ENCODE results near the gene AKAP12. TPM values are rescaled to one million over a fixed set of nuclear protein-coding genes. Genes with fewer than 3 reads are reported as not detected.

The AKAP12 gene
- total and polyA plus RNA-seq, 2 experiments from 2014 or later = 66.5 to 84.9 TPM

DNA sequence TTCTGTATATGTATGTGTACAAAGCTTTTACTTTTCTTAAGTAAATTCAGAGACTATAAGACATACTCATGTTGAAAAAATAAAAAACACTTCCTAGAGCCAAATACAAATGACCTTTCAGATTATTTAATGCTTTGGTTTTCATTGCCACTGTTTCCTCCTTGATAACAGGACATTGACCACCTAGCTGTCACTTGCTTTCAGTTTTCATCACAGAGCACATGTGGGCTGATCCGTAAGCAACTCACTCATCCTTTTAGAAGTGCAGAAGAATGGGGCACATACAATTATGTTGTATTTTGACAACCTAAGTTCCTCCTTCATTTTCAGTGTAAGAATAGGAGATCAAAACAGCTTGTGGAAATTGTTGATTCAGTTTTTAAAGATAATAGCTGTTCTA, 145.4 kb downstream of the AKAP12 start:
- TF ChIP-seq, protein P1, sequence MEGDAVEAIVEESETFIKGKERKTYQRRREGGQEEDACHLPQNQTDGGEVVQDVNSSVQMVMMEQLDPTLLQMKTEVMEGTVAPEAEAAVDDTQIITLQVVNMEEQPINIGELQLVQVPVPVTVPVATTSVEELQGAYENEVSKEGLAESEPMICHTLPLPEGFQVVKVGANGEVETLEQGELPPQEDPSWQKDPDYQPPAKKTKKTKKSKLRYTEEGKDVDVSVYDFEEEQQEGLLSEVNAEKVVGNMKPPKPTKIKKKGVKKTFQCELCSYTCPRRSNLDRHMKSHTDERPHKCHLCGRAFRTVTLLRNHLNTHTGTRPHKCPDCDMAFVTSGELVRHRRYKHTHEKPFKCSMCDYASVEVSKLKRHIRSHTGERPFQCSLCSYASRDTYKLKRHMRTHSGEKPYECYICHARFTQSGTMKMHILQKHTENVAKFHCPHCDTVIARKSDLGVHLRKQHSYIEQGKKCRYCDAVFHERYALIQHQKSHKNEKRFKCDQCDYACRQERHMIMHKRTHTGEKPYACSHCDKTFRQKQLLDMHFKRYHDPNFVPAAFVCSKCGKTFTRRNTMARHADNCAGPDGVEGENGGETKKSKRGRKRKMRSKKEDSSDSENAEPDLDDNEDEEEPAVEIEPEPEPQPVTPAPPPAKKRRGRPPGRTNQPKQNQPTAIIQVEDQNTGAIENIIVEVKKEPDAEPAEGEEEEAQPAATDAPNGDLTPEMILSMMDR (IDR thresholded peaks at IDR 0.05; ENCODE audit: low read depth, low read length) = no peak
- H3K9me3 ChIP-seq (ENCODE audit: low read depth) = no peaks in the 10 kb centered on the region
- no peak for DNase-seq (ENCODE audit: low read depth in 1 of 2, low spot score in 1 of 2)
- no peaks in the 10 kb centered on the region for H3K36me3 ChIP-seq
- no peak overlapping the region for H3K4me3 ChIP-seq
- peaks cover 8% of the 10 kb centered on the region for H3K4me1 ChIP-seq (ENCODE audit: low read depth)
- no peak overlapping the region for H3K27ac ChIP-seq
- no peaks in the 10 kb centered on the region for H3K27me3 ChIP-seq

DNA sequence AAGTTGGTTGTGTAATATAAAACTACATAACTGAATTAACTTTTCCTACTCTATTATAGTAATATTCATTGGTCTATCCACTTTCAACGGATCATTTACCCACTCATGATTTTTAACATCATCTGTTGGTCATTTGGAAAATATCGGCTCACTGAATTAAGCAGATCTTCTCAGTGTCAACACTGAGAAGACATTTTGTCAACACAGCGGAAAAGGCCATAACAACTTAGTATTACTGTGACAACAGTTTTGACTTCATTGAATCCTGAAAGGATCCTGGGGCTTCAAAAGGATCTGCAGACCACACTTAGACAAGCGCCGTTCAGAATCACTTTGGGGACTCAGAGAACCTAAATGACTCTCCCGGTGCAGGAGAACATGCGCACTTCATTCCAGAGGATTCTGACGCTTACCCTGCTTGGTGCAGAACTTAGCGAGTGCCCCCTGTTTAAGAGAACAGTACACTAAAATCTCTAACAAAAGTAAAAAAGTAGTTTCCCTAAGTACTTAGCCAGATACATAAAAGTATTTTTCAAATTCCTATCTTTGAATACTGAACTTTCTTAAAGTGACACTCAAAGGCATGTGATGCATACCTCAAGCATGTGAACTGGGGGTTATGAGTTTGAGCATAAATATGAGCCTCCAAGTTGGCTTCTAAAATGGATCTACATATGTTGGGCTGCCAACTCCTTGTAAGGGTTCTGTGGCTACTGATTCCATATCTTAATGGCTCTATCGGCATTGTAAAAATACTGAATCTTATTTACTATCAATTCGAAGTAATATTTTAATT, 147.6 kb downstream of the AKAP12 start:
- no peaks in the 10 kb centered on the region for H3K36me3 ChIP-seq
- H3K9me3 ChIP-seq (ENCODE audit: low read depth) = no peaks in the 10 kb centered on the region
- peak in 1 of 2 donors; percentile 43 for DNase-seq (ENCODE audit: low read depth in 1 of 2, low spot score in 1 of 2)
- H3K4me3 ChIP-seq = no peak overlapping the region
- TF ChIP-seq, protein P1 (IDR thresholded peaks at IDR 0.05; ENCODE audit: low read depth, low read length) = no peak
- peaks cover 8% of the 10 kb centered on the region for H3K4me1 ChIP-seq (ENCODE audit: low read depth)
- no peak overlapping the region for H3K27ac ChIP-seq
- H3K27me3 ChIP-seq = no peaks in the 10 kb centered on the region

DNA sequence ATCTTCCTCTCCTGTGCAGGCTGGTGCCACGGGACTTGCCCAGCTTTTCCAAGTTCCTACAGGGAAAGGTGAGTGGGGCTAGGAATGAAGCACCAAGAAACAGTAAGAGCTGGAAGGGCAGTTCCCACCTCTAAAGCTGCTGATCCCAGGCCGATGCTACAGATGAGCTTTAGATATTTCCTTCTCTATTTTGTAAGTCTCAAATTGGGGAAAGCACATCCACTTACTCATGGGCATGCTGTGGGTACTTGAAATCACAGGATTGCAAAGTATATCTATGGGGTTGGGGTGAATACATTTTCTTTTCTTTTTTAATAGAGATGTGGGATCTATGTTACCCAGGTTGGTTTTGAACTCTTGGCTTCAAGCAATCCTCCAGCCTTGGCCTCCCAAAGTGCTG, 148.5 kb downstream of the AKAP12 start:
- Histone ChIP-seq H3K27me3 (no peaks in the 10 kb centered on the region), H3K4me1 (ENCODE audit: low read depth) (peaks cover 17% of the 10 kb centered on the region), H3K36me3 (no peaks in the 10 kb centered on the region), H3K9me3 (ENCODE audit: low read depth) (no peaks in the 10 kb centered on the region), H3K4me3 (no peak overlapping the region), H3K27ac (peak overlapping the region; percentile 26)
- no peak for DNase-seq (ENCODE audit: low read depth in 1 of 2, low spot score in 1 of 2)
- TF ChIP-seq, protein P1 (IDR thresholded peaks at IDR 0.05; ENCODE audit: low read depth, low read length) = no peak

DNA sequence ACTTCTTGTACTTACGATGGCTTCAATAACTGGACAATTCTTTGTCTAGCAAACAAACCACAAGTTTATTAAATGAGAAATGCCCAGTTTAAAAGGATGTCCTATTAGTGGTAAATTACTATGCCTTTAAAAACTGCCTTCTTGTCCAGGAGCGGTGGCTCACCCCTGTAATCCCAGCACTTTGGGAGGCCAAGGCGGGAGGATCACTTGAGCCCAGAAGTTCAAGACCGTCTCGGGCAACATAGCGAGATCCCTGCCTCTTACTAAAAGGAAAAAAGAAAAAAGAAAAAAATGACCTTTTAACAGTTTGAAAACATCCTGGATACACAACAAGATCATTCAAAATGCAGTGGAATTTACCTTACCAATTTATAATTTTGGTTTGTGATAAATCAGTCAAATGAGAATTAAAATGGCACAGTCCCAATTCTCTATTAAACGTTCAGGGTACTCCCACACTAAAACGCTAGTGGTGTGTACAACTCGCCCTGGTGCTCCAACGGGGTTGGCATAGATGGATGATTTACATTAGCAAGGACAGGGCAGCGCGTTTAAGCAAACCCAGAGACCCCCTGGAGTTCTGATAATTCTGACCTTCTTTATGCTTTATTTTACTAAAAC, 149.3 kb downstream of the AKAP12 start:
- H3K4me1 ChIP-seq (ENCODE audit: low read depth) = peaks cover 21% of the 10 kb centered on the region
- no peaks in the 10 kb centered on the region for H3K9me3 ChIP-seq (ENCODE audit: low read depth)
- H3K27ac ChIP-seq = peak overlapping the region; percentile 98
- no peaks in the 10 kb centered on the region for H3K36me3 ChIP-seq
- H3K4me3 ChIP-seq = peak overlapping the region; percentile 91
- DNase-seq (ENCODE audit: low read depth in 1 of 2, low spot score in 1 of 2) = no peak
- TF ChIP-seq, protein P1 (IDR thresholded peaks at IDR 0.05; ENCODE audit: low read depth, low read length) = no peak
- no peaks in the 10 kb centered on the region for H3K27me3 ChIP-seq

DNA sequence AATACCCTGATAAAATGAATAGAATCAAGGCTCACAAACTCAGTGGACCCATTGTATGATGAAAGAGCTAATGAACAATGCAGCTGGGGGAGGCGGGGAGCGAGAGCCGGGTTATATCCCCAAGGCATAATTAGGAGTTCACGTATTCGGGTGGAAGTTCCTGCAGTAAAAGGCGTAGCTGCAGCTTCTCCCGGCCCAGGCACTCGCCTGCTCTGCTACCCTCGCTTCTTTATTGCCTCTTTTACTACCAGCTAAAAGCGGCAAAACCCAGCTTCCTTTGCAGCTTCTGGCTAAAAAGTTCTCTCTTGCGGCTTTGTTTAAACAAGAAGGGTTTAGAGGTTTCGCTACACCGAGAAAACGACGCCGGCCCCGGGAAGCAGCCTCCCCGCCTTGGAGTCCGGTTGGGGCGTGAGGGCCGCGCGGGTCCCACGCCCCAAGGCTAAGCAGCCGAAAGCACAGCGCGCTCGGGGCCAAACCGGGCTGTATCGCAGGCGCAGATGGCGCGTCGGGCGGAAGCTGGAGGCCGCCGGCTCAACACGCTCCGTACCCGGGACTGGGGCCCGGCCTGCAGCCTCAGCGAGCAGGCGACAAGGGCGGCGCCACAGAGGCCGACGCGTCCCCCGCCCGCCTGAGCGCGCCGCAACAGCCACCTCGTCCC, 150.0 kb downstream of the AKAP12 start:
- Histone ChIP-seq H3K4me3 (peak overlapping the region; percentile 91), H3K27ac (peak overlapping the region; percentile 98), H3K36me3 (no peaks in the 10 kb centered on the region), H3K4me1 (ENCODE audit: low read depth) (peaks cover 21% of the 10 kb centered on the region), H3K9me3 (ENCODE audit: low read depth) (no peaks in the 10 kb centered on the region), H3K27me3 (no peaks in the 10 kb centered on the region)
- TF ChIP-seq, protein P1 (IDR thresholded peaks at IDR 0.05; ENCODE audit: low read depth, low read length) = no peak
- peak; percentile 51 to 80 for DNase-seq (ENCODE audit: low read depth in 1 of 2, low spot score in 1 of 2)

Data from cardiac muscle cell (in vitro differentiated cells and primary cell).